Measurements from ENCODE around the gene GUCY1A2. TPM values are rescaled to one million over a fixed set of nuclear protein-coding genes. Genes with fewer than 3 reads are reported as not detected.
A peak's percentile ranks its signal among the peaks of the same experiment; 100 is the strongest.

The GUCY1A2 gene
- polyA plus RNA-seq, 1 donor from 2014 or later: not detected

- peaks cover 0 to 3% (median 3%) of the 10 kb centered on the region in 3 donors for H3K9me3 Mint-ChIP-seq
- H3K4me3 Mint-ChIP-seq: no peak overlapping the region
- H3K36me3 Mint-ChIP-seq: no peaks in the 10 kb centered on the region
- no peak overlapping the region for H3K27ac Mint-ChIP-seq
- no peaks in the 10 kb centered on the region for H3K4me1 Mint-ChIP-seq
- no peaks in the 10 kb centered on the region for H3K27me3 Mint-ChIP-seq
Observed at GRCh38 chr11:106727256-106727655, 291.0 kb downstream of the GUCY1A2 start.

GRCh38 chr11:106724293-106724892 is 293.9 kb downstream of the GUCY1A2 start:
- Mint-ChIP-seq H3K4me3 (no peak overlapping the region), H3K9me3 (peaks cover 0 to 3% (median 0%) of the 10 kb centered on the region in 3 donors), H3K27ac (no peak overlapping the region), H3K27me3 (no peaks in the 10 kb centered on the region), H3K36me3 (no peaks in the 10 kb centered on the region), H3K4me1 (no peaks in the 10 kb centered on the region)

- Mint-ChIP-seq H3K9me3 (peaks cover 0 to 3% (median 0%) of the 10 kb centered on the region in 3 donors), H3K27ac (no peak overlapping the region), H3K4me3 (no peak overlapping the region), H3K27me3 (no peaks in the 10 kb centered on the region), H3K36me3 (no peaks in the 10 kb centered on the region), H3K4me1 (no peaks in the 10 kb centered on the region)
Observed at GRCh38 chr11:106723071-106723470, 295.2 kb downstream of the GUCY1A2 start.

- Mint-ChIP-seq H3K4me1 (no peaks in the 10 kb centered on the region), H3K27ac (no peak overlapping the region), H3K27me3 (no peaks in the 10 kb centered on the region), H3K9me3 (peaks cover 0 to 5% (median 0%) of the 10 kb centered on the region in 3 donors), H3K4me3 (no peak overlapping the region), H3K36me3 (no peaks in the 10 kb centered on the region)
Observed at GRCh38 chr11:106717222-106717621, 301.1 kb downstream of the GUCY1A2 start.

- Mint-ChIP-seq H3K27ac (no peak overlapping the region), H3K9me3 (peaks cover 0 to 5% (median 0%) of the 10 kb centered on the region in 3 donors)
Observed at GRCh38 chr11:106714199-106714598, 304.1 kb downstream of the GUCY1A2 start.

GRCh38 chr11:106708348-106708747 is 309.9 kb downstream of the GUCY1A2 start:
- no peaks in the 10 kb centered on the region for H3K27me3 Mint-ChIP-seq
- no peaks in the 10 kb centered on the region for H3K36me3 Mint-ChIP-seq
- no peaks in the 10 kb centered on the region for H3K4me1 Mint-ChIP-seq
- no peak overlapping the region for H3K4me3 Mint-ChIP-seq
- peaks cover 0 to 2% (median 0%) of the 10 kb centered on the region in 3 donors for H3K9me3 Mint-ChIP-seq
- H3K27ac Mint-ChIP-seq: no peak overlapping the region

More at GRCh38 chr11:106714199-106714598, 304.1 kb downstream of the GUCY1A2 start:
- Mint-ChIP-seq H3K36me3 (no peaks in the 10 kb centered on the region), H3K4me1 (no peaks in the 10 kb centered on the region), H3K4me3 (no peak overlapping the region), H3K27me3 (no peaks in the 10 kb centered on the region)

GRCh38 chr11:106706355-106706754 is 311.9 kb downstream of the GUCY1A2 start:
- Mint-ChIP-seq H3K36me3 (no peaks in the 10 kb centered on the region), H3K4me3 (no peak overlapping the region), H3K4me1 (no peaks in the 10 kb centered on the region), H3K27ac (no peak overlapping the region), H3K27me3 (no peaks in the 10 kb centered on the region), H3K9me3 (no peaks in the 10 kb centered on the region)

- Mint-ChIP-seq H3K4me3 (no peak overlapping the region), H3K27me3 (no peaks in the 10 kb centered on the region), H3K27ac (no peak overlapping the region), H3K9me3 (peaks cover 0 to 3% (median 0%) of the 10 kb centered on the region in 3 donors), H3K4me1 (no peaks in the 10 kb centered on the region), H3K36me3 (no peaks in the 10 kb centered on the region)
Observed at GRCh38 chr11:106702805-106703204, 315.5 kb downstream of the GUCY1A2 start.

- no peaks in the 10 kb centered on the region for H3K4me1 Mint-ChIP-seq
- H3K27me3 Mint-ChIP-seq: no peaks in the 10 kb centered on the region
- no peak overlapping the region for H3K27ac Mint-ChIP-seq
- no peaks in the 10 kb centered on the region for H3K36me3 Mint-ChIP-seq
- H3K4me3 Mint-ChIP-seq: no peak overlapping the region
- peaks cover 0 to 3% (median 0%) of the 10 kb centered on the region in 3 donors for H3K9me3 Mint-ChIP-seq
Observed at GRCh38 chr11:106697058-106697457, 321.2 kb downstream of the GUCY1A2 start.

- no peaks in the 10 kb centered on the region for H3K27me3 Mint-ChIP-seq
- H3K4me3 Mint-ChIP-seq: no peak overlapping the region
- H3K4me1 Mint-ChIP-seq: no peaks in the 10 kb centered on the region
- H3K27ac Mint-ChIP-seq: no peak overlapping the region
- no peaks in the 10 kb centered on the region for H3K36me3 Mint-ChIP-seq
- peaks cover 0 to 3% (median 2%) of the 10 kb centered on the region in 3 donors for H3K9me3 Mint-ChIP-seq
Observed at GRCh38 chr11:106695506-106695905, 322.8 kb downstream of the GUCY1A2 start.

- no peak overlapping the region for H3K4me3 Mint-ChIP-seq
- H3K4me1 Mint-ChIP-seq: no peaks in the 10 kb centered on the region
Observed at GRCh38 chr11:106694501-106694900, 323.8 kb downstream of the GUCY1A2 start.

GRCh38 chr11:106691807-106692365 is 326.4 kb downstream of the GUCY1A2 start:
- H3K36me3 Mint-ChIP-seq: no peaks in the 10 kb centered on the region

More at GRCh38 chr11:106694501-106694900, 323.8 kb downstream of the GUCY1A2 start:
- Mint-ChIP-seq H3K27me3 (no peaks in the 10 kb centered on the region), H3K9me3 (peaks cover 0 to 3% (median 2%) of the 10 kb centered on the region in 3 donors), H3K36me3 (no peaks in the 10 kb centered on the region), H3K27ac (no peak overlapping the region)

GRCh38 chr11:106690923-106691322 is 327.4 kb downstream of the GUCY1A2 start:
- Mint-ChIP-seq H3K4me3 (no peak overlapping the region), H3K36me3 (no peaks in the 10 kb centered on the region)

More at GRCh38 chr11:106691807-106692365, 326.4 kb downstream of the GUCY1A2 start:
- no peak overlapping the region for H3K4me3 Mint-ChIP-seq
- H3K9me3 Mint-ChIP-seq: peaks cover 0 to 2% (median 2%) of the 10 kb centered on the region in 3 donors
- H3K27ac Mint-ChIP-seq: no peak overlapping the region
- no peaks in the 10 kb centered on the region for H3K27me3 Mint-ChIP-seq
- H3K4me1 Mint-ChIP-seq: no peaks in the 10 kb centered on the region

GRCh38 chr11:106684944-106685343 is 333.3 kb downstream of the GUCY1A2 start:
- no peaks in the 10 kb centered on the region for H3K4me1 Mint-ChIP-seq
- H3K27me3 Mint-ChIP-seq: no peaks in the 10 kb centered on the region
- H3K9me3 Mint-ChIP-seq: peaks cover 0 to 2% (median 0%) of the 10 kb centered on the region in 3 donors
- H3K27ac Mint-ChIP-seq: no peak overlapping the region
- H3K4me3 Mint-ChIP-seq: no peak overlapping the region
- no peaks in the 10 kb centered on the region for H3K36me3 Mint-ChIP-seq

More at GRCh38 chr11:106690923-106691322, 327.4 kb downstream of the GUCY1A2 start:
- Mint-ChIP-seq H3K27me3 (no peaks in the 10 kb centered on the region), H3K9me3 (peaks cover 0 to 2% (median 2%) of the 10 kb centered on the region in 3 donors), H3K27ac (no peak overlapping the region), H3K4me1 (no peaks in the 10 kb centered on the region)

GRCh38 chr11:106683435-106683834 is 334.8 kb downstream of the GUCY1A2 start:
- no peak overlapping the region for H3K4me3 Mint-ChIP-seq
- H3K9me3 Mint-ChIP-seq: no peaks in the 10 kb centered on the region
- H3K27me3 Mint-ChIP-seq: no peaks in the 10 kb centered on the region
- no peaks in the 10 kb centered on the region for H3K36me3 Mint-ChIP-seq
- no peak overlapping the region for H3K27ac Mint-ChIP-seq
- no peaks in the 10 kb centered on the region for H3K4me1 Mint-ChIP-seq

- peak overlapping the region in 1 of 3 donors; percentile 36 for H3K27ac Mint-ChIP-seq
Observed at GRCh38 chr11:106681435-106681834, 336.8 kb downstream of the GUCY1A2 start.

More at GRCh38 chr11:106681435-106681834, 336.8 kb downstream of the GUCY1A2 start:
- H3K36me3 Mint-ChIP-seq: no peaks in the 10 kb centered on the region
- no peak overlapping the region for H3K4me3 Mint-ChIP-seq
- no peaks in the 10 kb centered on the region for H3K4me1 Mint-ChIP-seq
- H3K9me3 Mint-ChIP-seq: no peaks in the 10 kb centered on the region
- no peaks in the 10 kb centered on the region for H3K27me3 Mint-ChIP-seq
